Measurements from ENCODE around the gene CYB561D2.

CYB561D2 gene

DNA sequence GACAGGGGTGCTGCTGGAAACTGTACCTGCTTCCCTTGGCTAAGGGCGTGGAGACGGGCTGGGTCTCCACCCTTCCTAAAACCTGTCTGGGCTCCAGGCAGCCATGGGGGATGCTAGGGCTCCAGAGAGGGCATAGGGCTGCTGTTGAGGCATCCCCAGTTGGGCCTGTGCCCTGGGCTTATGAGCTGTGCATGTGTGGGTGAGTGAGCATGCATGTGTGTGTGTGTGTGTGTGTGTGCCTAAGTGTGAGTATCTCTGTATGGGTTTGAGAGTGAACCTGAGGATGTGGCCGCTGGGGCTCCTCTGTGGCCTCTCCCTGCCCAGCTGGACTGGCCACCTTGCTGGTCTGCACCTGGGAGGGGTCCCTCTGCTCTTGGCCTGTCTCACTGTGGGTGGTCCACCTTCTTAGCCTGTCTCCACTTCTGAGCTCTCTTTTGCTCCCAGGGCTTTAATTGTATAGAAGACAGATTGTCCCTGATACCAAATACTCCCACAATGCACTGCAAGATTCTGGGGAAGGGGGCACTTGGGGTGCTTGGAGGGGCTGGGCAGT lies 20.5 kb downstream of the CYB561D2 start:
- Histone ChIP-seq H3K27ac (ENCODE audit: low read length) (no peak overlapping the region), H3K27me3 (replicated peaks; ENCODE audit: insufficient read depth, low read length) (peaks cover 55% of the 10 kb centered on the region), H3K4me2 (ENCODE audit: low read depth, low read length) (no peak overlapping the region), H3K79me2 (ENCODE audit: low read length) (no peaks in the 10 kb centered on the region), H3F3A (ENCODE audit: insufficient read depth, low read length) (no peaks in the 10 kb centered on the region), H3K9me2 (replicated peaks; ENCODE audit: insufficient read depth, low read length) (no peaks in the 10 kb centered on the region), H3K4me3 (ENCODE audit: low read length) (no peak overlapping the region), H4K20me1 (ENCODE audit: insufficient read depth, low read length) (no peaks in the 10 kb centered on the region), H3K9me3 (replicated peaks; ENCODE audit: insufficient read depth, low read length) (no peaks in the 10 kb centered on the region), H3K4me1 (ENCODE audit: low read length) (peaks cover 3% of the 10 kb centered on the region), H3K36me3 (replicated peaks; ENCODE audit: insufficient read depth, low read length) (no peaks in the 10 kb centered on the region), H2AFZ (ENCODE audit: low read length) (no peak overlapping the region), H3K9ac (ENCODE audit: low read length) (no peak overlapping the region)
- DNase-seq, result no peak
- no peak for TF ChIP-seq EZH2phosphoT487 (IDR thresholded peaks at IDR 0.05; ENCODE audit: low read length)
- TF ChIP-seq, protein P1, sequence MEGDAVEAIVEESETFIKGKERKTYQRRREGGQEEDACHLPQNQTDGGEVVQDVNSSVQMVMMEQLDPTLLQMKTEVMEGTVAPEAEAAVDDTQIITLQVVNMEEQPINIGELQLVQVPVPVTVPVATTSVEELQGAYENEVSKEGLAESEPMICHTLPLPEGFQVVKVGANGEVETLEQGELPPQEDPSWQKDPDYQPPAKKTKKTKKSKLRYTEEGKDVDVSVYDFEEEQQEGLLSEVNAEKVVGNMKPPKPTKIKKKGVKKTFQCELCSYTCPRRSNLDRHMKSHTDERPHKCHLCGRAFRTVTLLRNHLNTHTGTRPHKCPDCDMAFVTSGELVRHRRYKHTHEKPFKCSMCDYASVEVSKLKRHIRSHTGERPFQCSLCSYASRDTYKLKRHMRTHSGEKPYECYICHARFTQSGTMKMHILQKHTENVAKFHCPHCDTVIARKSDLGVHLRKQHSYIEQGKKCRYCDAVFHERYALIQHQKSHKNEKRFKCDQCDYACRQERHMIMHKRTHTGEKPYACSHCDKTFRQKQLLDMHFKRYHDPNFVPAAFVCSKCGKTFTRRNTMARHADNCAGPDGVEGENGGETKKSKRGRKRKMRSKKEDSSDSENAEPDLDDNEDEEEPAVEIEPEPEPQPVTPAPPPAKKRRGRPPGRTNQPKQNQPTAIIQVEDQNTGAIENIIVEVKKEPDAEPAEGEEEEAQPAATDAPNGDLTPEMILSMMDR (IDR thresholded peaks at IDR 0.05; ENCODE audit: low read length), result no peak
- TF ChIP-seq EZH2 (optimal IDR thresholded peaks at IDR 0.05; ENCODE audit: low read depth, low read length), result no peak

DNA sequence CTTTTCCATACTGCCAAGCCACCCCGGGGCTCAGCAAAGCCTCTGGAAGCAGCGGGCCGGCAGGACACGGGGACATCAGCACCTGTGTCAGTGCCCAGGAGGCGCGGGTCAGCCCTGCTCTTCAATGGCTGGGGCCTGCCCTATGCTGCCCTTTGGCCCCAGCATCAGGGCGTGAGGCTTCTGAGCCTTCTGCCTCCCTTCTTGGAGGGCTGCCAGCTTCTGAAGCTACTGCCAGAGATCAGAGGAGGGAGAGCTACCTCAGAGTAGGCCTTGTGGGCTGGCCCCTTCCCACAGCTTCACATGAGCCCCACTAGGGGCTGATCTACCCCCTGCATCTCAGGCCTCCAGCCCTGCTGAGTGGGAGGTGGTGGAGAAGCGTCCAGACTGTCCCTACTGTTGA lies 21.7 kb downstream of the CYB561D2 start:
- H2AFZ ChIP-seq (ENCODE audit: low read length), result no peak overlapping the region
- H3K4me1 ChIP-seq (ENCODE audit: low read length), result peaks cover 3% of the 10 kb centered on the region
- no peaks in the 10 kb centered on the region for H3F3A ChIP-seq (ENCODE audit: insufficient read depth, low read length)
- TF ChIP-seq EZH2 (optimal IDR thresholded peaks at IDR 0.05; ENCODE audit: low read depth, low read length) (no peak), EZH2phosphoT487 (IDR thresholded peaks at IDR 0.05; ENCODE audit: low read length) (no peak)
- TF ChIP-seq, protein P1 (IDR thresholded peaks at IDR 0.05; ENCODE audit: low read length), result no peak
- H3K4me2 ChIP-seq (ENCODE audit: low read depth, low read length), result no peak overlapping the region
- peaks cover 45% of the 10 kb centered on the region for H3K27me3 ChIP-seq (replicated peaks; ENCODE audit: insufficient read depth, low read length)
- H3K9ac ChIP-seq (ENCODE audit: low read length), result no peak overlapping the region
- H3K9me3 ChIP-seq (replicated peaks; ENCODE audit: insufficient read depth, low read length), result no peaks in the 10 kb centered on the region
- no peaks in the 10 kb centered on the region for H3K9me2 ChIP-seq (replicated peaks; ENCODE audit: insufficient read depth, low read length)
- no peak for DNase-seq
- no peaks in the 10 kb centered on the region for H4K20me1 ChIP-seq (ENCODE audit: insufficient read depth, low read length)
- H3K27ac ChIP-seq (ENCODE audit: low read length), result no peak overlapping the region
- H3K36me3 ChIP-seq (replicated peaks; ENCODE audit: insufficient read depth, low read length), result no peaks in the 10 kb centered on the region
- H3K79me2 ChIP-seq (ENCODE audit: low read length), result no peaks in the 10 kb centered on the region
- H3K4me3 ChIP-seq (ENCODE audit: low read length), result no peak overlapping the region

DNA sequence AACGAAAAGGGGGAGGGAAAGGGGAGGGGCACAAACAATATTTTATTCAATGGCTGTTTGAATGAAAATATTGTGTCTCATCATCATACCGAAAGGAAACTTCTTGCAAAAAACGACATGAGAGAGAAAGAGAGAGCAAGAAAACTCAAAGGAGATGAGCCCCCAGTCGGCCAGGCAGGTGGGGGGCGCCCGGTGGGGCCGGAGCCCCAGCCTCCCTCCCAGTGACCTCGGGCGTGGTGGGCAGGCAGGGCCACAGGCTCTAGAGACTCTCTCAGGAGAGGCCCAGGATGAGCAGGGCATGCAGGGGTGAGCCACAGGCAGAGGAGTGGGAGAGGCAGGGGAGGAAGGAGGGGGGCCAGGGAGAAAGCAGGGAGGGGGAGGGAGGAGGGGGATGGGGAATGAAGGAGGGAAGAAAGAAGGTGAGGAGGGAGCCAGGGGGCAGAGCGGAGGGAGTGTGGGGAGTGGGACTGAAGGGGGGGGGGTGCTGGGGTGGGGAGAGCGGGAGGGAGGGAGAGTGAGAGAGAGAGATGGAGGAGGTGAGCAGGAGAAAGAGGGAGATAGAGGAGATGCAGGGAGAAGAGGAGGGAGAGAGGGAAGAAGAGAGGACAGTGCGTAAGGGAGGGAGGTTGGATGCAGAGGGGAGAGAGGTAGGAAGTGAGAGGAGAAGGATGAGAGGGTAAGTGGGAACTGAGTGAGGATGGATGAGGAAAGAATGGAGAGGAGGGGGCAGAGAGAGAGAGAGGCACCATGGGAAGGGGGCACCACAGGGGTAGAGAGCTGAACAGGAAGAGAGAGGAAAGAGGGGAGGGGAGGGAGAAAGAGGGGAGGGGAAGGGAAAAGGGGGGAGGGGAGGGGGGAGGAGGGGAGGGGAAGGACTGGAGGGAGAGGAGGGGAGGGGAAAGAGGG lies 22.7 kb downstream of the CYB561D2 start:
- no peak overlapping the region for H2AFZ ChIP-seq (ENCODE audit: low read length)
- no peaks in the 10 kb centered on the region for H3K9me3 ChIP-seq (replicated peaks; ENCODE audit: insufficient read depth, low read length)
- H3K36me3 ChIP-seq (replicated peaks; ENCODE audit: insufficient read depth, low read length), result no peaks in the 10 kb centered on the region
- H3K4me2 ChIP-seq (ENCODE audit: low read depth, low read length), result no peak overlapping the region
- H3K9me2 ChIP-seq (replicated peaks; ENCODE audit: insufficient read depth, low read length), result no peaks in the 10 kb centered on the region
- no peak for DNase-seq
- H3K9ac ChIP-seq (ENCODE audit: low read length), result no peak overlapping the region
- no peaks in the 10 kb centered on the region for H3F3A ChIP-seq (ENCODE audit: insufficient read depth, low read length)
- no peak overlapping the region for H3K27ac ChIP-seq (ENCODE audit: low read length)
- TF ChIP-seq, protein P1 (IDR thresholded peaks at IDR 0.05; ENCODE audit: low read length), result no peak
- TF ChIP-seq EZH2 (optimal IDR thresholded peaks at IDR 0.05; ENCODE audit: low read depth, low read length) (no peak), EZH2phosphoT487 (IDR thresholded peaks at IDR 0.05; ENCODE audit: low read length) (no peak)
- H4K20me1 ChIP-seq (ENCODE audit: insufficient read depth, low read length), result no peaks in the 10 kb centered on the region
- H3K4me3 ChIP-seq (ENCODE audit: low read length), result no peak overlapping the region
- peaks cover 3% of the 10 kb centered on the region for H3K4me1 ChIP-seq (ENCODE audit: low read length)
- H3K27me3 ChIP-seq (replicated peaks; ENCODE audit: insufficient read depth, low read length), result peaks cover 43% of the 10 kb centered on the region
- no peaks in the 10 kb centered on the region for H3K79me2 ChIP-seq (ENCODE audit: low read length)

All from MM.1S (cell line).